WTC11 (cell line): ENCODE data around the gene MAGI2.

ENCODE experiments used
- CTCF ChIP-seq: fragments of 200-600 bp; IDR thresholded peaks from 2 replicates; pipeline ENCODE4 v1.8.0; 2022; ENCODE audit warnings: antibody characterized with exemption
- FOXP4 ChIP-seq: sonication (generic); formaldehyde crosslinking; IDR thresholded peaks from 2 replicates; pipeline ENCODE4 v1.8.0; 2022; ENCODE audit warnings: mild to moderate bottlenecking, missing genetic modification reagents
- HMGA2 ChIP-seq: fragments of 250-450 bp; sonication (Bioruptor Pico); IDR thresholded peaks from 2 replicates; pipeline ENCODE4 v1.4.0; 2021; ENCODE audit warnings: mild to moderate bottlenecking, moderate library complexity
- IRF1 ChIP-seq: sonication (generic); formaldehyde crosslinking; IDR thresholded peaks from 2 replicates; pipeline ENCODE4 v1.8.0; 2023; ENCODE audit warnings: missing genetic modification reagents
- NR3C1 ChIP-seq: sonication (generic); formaldehyde crosslinking; conservative IDR thresholded peaks from 2 replicates; pipeline ENCODE4 v1.8.1; 2023; ENCODE audit warnings: low read depth, mild to moderate bottlenecking, missing genetic modification reagents
- PRDM15 ChIP-seq: sonication (generic); formaldehyde crosslinking; IDR thresholded peaks from 2 replicates; pipeline ENCODE4 v1.8.0; 2022; ENCODE audit warnings: missing genetic modification reagents
- SP1 ChIP-seq: sonication (generic); formaldehyde crosslinking; conservative IDR thresholded peaks from 2 replicates; pipeline ENCODE4 v1.8.1; 2022; ENCODE audit warnings: missing genetic modification reagents
- TEAD4 ChIP-seq: sonication (generic); formaldehyde crosslinking; IDR thresholded peaks from 2 replicates; pipeline ENCODE4 v1.8.0; 2022; ENCODE audit warnings: mild to moderate bottlenecking, missing genetic modification reagents
- ZSCAN18 ChIP-seq: fragments of 250-450 bp; sonication (Bioruptor Pico); IDR thresholded peaks from 2 replicates; pipeline ENCODE4 v2.1.2; 2022; ENCODE audit warnings: mild to moderate bottlenecking, moderate library complexity

- no peak for TF ChIP-seq TEAD4 (CRISPR knock-in tag)
- TF ChIP-seq FOXP4 (CRISPR knock-in tag), result no peak
- TF ChIP-seq NR3C1 (CRISPR knock-in tag), result no peak
- TF ChIP-seq CTCF, result no peak
- TF ChIP-seq HMGA2 (CRISPR knock-in tag), result no peak
- TF ChIP-seq ZSCAN18, result no peak
- no peak for TF ChIP-seq PRDM15 (CRISPR knock-in tag)
- no peak for TF ChIP-seq SP1 (CRISPR knock-in tag)
- TF ChIP-seq IRF1, result no peak
These were observed 673.7 kb downstream of the MAGI2 start for GRCh38 chr7:78779788-78780187.
